ENCODE data around the gene SMIM41. TPM values are rescaled to one million over a fixed set of nuclear protein-coding genes. Genes with fewer than 3 reads are reported as not detected.

The SMIM41 gene
- total RNA-seq, 2 experiments from 2014 or later = not detected

- ATAC-seq (ENCODE audit: low read depth) (no peak), DNase-seq (no peak)
- POLR2A ChIA-PET = no interaction called here
- Mint-ChIP-seq H3K27me3 (peaks cover 30% of the 10 kb centered on the region), H3K4me1 (no peaks in the 10 kb centered on the region), H3K4me3 (no peak overlapping the region), H3K9me3 (no peaks in the 10 kb centered on the region), H3K27ac (no peak overlapping the region), H3K36me3 (no peaks in the 10 kb centered on the region)
Measured at GRCh38 chr12:52132754-52133161, 53.3 kb downstream of the SMIM41 start.

GRCh38 chr12:52137746-52138145, 58.2 kb downstream of the SMIM41 start:
- ATAC-seq (ENCODE audit: low read depth) (no peak), DNase-seq (peak; percentile 4)
- H3K4me3 Mint-ChIP-seq = no peak overlapping the region
- no peaks in the 10 kb centered on the region for H3K4me1 Mint-ChIP-seq
- peaks cover 23% of the 10 kb centered on the region for H3K27me3 Mint-ChIP-seq
- no peak overlapping the region for H3K27ac Mint-ChIP-seq
- POLR2A ChIA-PET = no interaction called here
- H3K9me3 Mint-ChIP-seq = no peaks in the 10 kb centered on the region
- no peaks in the 10 kb centered on the region for H3K36me3 Mint-ChIP-seq

DNA sequence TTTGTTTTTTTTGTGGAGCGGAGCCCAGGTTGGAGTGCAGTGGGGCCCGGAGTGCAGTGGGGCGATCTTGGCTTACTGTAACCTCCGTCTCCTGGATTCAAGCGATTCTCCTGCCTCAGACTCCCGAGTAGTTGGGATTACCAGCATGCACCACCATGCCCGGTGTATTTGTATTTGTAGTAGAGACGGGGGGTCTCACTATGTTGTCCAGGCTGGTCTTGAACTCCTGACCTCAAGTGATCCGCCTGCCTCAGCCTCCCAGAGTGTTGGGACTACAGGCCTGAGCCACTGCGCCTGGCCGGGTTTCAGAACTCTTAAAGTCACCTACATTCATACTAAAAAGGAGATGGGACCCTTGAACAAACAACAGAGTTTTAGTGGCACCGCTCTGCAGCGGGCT, 59.6 kb downstream of the SMIM41 start:
- ATAC-seq (ENCODE audit: low read depth) (no peak), DNase-seq (no peak)
- POLR2A ChIA-PET = no interaction called here
- no peaks in the 10 kb centered on the region for H3K9me3 Mint-ChIP-seq
- no peaks in the 10 kb centered on the region for H3K36me3 Mint-ChIP-seq
- no peak overlapping the region for H3K4me3 Mint-ChIP-seq
- H3K27me3 Mint-ChIP-seq = peaks cover 18% of the 10 kb centered on the region
- H3K27ac Mint-ChIP-seq = no peak overlapping the region
- H3K4me1 Mint-ChIP-seq = no peaks in the 10 kb centered on the region

GRCh38 chr12:52139579-52140062, 60.1 kb downstream of the SMIM41 start:
- H3K27me3 Mint-ChIP-seq = peaks cover 18% of the 10 kb centered on the region
- peak; percentile 74 for ATAC-seq (ENCODE audit: low read depth)
- H3K27ac Mint-ChIP-seq = no peak overlapping the region
- no peaks in the 10 kb centered on the region for H3K9me3 Mint-ChIP-seq
- H3K4me1 Mint-ChIP-seq = no peaks in the 10 kb centered on the region
- H3K4me3 Mint-ChIP-seq = no peak overlapping the region
- no peak for DNase-seq
- H3K36me3 Mint-ChIP-seq = no peaks in the 10 kb centered on the region
- POLR2A ChIA-PET = no interaction called here

GRCh38 chr12:52141306-52141705, 61.8 kb downstream of the SMIM41 start:
- Mint-ChIP-seq H3K27me3 (peaks cover 18% of the 10 kb centered on the region), H3K4me1 (no peaks in the 10 kb centered on the region), H3K36me3 (no peaks in the 10 kb centered on the region), H3K27ac (no peak overlapping the region), H3K9me3 (no peaks in the 10 kb centered on the region), H3K4me3 (no peak overlapping the region)
- POLR2A ChIA-PET = no interaction called here
- DNase-seq (no peak), ATAC-seq (ENCODE audit: low read depth) (no peak)

DNA sequence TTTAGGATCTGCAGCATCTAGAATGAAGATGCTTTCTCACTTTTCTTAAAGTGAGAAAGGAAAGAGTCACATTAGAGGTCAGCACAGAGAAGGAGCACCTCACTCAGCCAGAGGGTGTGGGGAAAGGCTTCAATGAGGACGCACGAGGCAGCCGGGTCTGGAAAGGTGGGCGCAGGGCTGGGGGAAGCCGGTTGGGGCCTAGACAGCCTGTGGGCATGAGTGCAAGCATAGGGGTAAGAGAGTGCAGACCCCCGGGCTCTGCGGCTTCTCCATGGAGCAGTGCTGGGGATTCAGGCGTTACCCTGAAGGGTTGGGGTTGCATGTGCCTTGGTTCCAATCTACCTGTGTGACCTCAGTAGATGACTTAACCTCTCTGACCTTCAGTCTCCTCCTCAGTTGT, 62.4 kb downstream of the SMIM41 start:
- Mint-ChIP-seq H3K4me1 (no peaks in the 10 kb centered on the region), H3K4me3 (no peak overlapping the region), H3K9me3 (no peaks in the 10 kb centered on the region), H3K27me3 (peaks cover 12% of the 10 kb centered on the region), H3K36me3 (no peaks in the 10 kb centered on the region), H3K27ac (no peak overlapping the region)
- no peak for DNase-seq
- no peak for ATAC-seq (ENCODE audit: low read depth)
- POLR2A ChIA-PET = no interaction called here

- Mint-ChIP-seq H3K4me3 (no peak overlapping the region), H3K9me3 (no peaks in the 10 kb centered on the region), H3K27me3 (peaks cover 9% of the 10 kb centered on the region), H3K27ac (no peak overlapping the region), H3K4me1 (no peaks in the 10 kb centered on the region), H3K36me3 (no peaks in the 10 kb centered on the region)
- ATAC-seq (ENCODE audit: low read depth) = no peak
- POLR2A ChIA-PET = no interaction called here
- DNase-seq = no peak
Measured at GRCh38 chr12:52142431-52142830, 62.9 kb downstream of the SMIM41 start.

DNA sequence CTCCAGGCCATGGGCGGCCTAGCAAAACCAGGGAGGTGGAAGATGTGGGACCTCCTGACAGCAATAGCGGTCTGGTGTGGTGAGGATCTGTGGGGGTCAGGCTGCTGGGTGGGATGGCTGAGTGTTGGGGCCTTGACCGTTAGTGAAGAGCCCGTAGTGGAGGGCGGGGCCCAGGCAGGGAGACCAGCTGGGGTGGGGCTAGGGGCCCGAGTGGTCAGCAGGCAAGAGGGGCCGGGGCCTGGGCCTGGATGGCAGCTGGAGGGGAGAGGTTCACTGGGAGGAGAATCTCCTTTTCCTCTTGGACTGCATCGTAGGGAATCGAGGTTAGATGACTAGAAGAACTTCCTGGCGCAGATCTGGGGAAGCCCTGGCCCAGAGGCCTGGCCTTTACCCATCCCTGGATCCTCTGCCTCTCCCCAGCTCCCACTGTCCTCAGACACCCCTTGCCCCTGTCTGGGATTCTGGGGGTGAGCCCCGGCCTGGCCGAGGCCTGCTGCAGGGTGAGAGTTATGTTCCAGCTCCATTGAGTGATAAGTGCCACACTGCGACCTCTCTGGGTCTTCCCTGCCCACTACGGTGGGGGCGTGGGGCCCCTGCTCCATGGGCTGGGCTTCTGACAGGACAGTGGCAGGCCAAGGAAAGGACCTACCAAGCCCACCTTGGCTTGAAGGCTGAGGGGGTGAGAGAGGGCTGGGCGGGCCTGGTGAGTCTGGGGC, 65.2 kb downstream of the SMIM41 start:
- H3K4me3 Mint-ChIP-seq = no peak overlapping the region
- H3K27ac Mint-ChIP-seq = no peak overlapping the region
- no peak for DNase-seq
- POLR2A ChIA-PET = no interaction called here
- no peak for ATAC-seq (ENCODE audit: low read depth)
- no peaks in the 10 kb centered on the region for H3K4me1 Mint-ChIP-seq
- H3K36me3 Mint-ChIP-seq = no peaks in the 10 kb centered on the region
- peaks cover 3% of the 10 kb centered on the region for H3K27me3 Mint-ChIP-seq
- H3K9me3 Mint-ChIP-seq = no peaks in the 10 kb centered on the region

DNA sequence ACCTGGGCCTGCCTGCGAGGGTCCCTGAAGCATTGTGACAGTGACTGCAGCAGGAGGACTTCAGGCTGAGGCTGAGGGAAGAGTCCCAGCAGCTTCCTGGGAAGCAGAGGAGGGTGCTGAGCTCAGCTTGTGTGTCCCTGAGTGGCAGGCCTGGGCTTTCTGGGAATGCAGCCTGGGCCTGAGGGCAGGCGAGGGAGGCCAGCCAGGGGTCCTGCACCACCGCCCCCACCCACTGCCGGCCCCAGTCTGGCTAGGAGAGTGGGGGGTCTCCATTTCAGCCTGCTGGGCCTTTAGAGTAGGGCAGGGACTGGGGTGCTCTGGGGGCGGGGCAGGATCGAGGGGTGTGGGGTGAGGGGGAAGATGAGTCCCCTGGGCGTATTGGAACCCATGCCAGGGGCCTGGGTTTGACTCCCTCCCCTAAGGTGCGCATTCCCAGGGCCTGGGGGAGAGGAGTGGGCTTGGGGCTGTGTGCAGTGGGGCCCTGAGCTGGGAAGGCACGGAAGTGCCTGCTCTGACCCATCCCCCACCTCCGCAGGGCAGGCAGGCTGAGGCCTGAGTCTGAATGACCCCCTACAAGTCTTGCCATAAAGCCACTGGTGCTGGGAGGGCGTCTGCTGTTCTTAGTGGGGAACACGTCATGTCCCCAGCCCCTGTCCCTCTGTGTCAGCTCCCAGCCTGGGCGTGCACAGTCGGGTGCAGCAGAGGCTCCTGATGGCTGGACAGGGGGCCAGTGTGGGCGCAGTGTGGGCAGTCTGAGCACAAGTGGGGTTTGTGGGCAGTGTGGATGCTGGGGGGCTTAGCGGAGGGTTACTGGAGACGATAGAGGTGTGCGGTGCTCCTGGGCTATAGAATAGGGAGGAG, 66.0 kb downstream of the SMIM41 start:
- Mint-ChIP-seq H3K36me3 (no peaks in the 10 kb centered on the region), H3K9me3 (no peaks in the 10 kb centered on the region), H3K27me3 (peaks cover 3% of the 10 kb centered on the region), H3K4me3 (no peak overlapping the region), H3K4me1 (no peaks in the 10 kb centered on the region), H3K27ac (no peak overlapping the region)
- DNase-seq (no peak), ATAC-seq (ENCODE audit: low read depth) (no peak)
- POLR2A ChIA-PET = no interaction called here

DNA sequence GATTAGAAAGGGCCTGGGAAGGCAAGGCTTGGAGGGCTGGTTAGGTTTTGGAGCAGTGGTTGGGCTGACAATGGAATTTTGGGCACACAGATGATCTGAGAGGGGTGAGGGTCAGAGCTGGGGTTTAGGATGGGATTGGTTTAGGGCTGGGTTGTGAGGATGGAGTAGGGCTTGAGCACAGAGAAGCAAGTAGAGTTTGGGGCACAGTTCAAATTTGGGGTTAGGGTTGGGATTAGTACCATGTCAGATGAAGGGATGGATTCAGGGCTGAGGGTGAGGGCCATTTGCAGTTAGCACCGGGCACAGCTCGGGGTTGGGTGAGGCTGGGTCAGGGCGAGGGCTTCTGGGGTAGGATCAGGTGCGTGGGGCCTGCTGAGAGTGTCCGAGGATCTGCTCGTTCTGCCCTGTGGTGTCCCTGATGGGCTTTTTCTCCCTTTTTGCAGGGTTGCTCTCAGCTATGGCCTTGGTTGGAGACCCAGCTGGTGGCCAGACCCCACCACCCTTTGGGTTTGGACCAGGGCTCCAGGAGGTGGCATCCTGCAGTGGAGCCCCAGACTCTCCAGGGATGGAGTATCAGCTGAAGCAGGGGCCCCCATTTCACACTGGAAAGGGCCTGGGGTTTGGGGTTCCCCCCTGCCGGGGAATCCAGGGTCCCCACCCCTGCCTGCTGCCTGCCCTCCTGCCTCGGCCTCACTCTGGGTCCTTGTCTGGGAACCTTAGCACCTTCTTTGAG, 66.8 kb downstream of the SMIM41 start:
- Mint-ChIP-seq H3K4me1 (peaks cover under 1% of the 10 kb centered on the region), H3K9me3 (no peaks in the 10 kb centered on the region), H3K27me3 (peaks cover 3% of the 10 kb centered on the region), H3K27ac (peak overlapping the region; percentile 11), H3K4me3 (no peak overlapping the region), H3K36me3 (no peaks in the 10 kb centered on the region)
- DNase-seq = no peak
- no peak for ATAC-seq (ENCODE audit: low read depth)
- POLR2A ChIA-PET = no interaction called here

DNA sequence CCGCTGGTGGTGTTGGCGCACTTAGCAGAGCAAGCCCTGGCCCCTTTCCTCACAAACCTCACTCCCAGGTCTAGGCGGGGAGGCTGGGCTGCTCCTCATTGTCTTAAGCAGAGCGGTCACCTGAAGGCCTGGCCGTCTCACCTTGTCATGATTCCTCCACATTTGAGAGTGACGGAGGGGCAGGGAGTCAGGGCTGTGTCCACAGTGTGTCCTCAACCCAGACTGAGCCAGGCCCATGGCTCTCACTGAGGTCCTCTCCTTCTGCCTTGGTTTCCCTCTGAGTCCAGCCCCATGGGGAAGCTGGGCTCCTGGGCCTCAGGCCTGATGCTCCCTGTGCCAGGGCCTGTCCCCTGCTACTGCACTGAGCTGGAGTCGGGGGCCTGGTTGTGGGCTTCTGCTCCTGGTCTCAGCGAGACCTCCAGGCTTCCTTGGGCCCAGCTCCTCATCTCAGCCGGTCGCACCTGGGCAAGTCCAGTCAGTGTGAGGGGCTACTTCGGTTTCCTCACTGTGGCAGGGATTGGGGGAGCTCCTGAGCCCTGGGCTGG, 67.4 kb downstream of the SMIM41 start:
- Mint-ChIP-seq H3K36me3 (no peaks in the 10 kb centered on the region), H3K27me3 (peaks cover 4% of the 10 kb centered on the region), H3K4me3 (no peak overlapping the region), H3K4me1 (peaks cover 7% of the 10 kb centered on the region), H3K27ac (no peak overlapping the region), H3K9me3 (no peaks in the 10 kb centered on the region)
- DNase-seq = no peak
- POLR2A ChIA-PET = no interaction called here
- no peak for ATAC-seq (ENCODE audit: low read depth)

DNA sequence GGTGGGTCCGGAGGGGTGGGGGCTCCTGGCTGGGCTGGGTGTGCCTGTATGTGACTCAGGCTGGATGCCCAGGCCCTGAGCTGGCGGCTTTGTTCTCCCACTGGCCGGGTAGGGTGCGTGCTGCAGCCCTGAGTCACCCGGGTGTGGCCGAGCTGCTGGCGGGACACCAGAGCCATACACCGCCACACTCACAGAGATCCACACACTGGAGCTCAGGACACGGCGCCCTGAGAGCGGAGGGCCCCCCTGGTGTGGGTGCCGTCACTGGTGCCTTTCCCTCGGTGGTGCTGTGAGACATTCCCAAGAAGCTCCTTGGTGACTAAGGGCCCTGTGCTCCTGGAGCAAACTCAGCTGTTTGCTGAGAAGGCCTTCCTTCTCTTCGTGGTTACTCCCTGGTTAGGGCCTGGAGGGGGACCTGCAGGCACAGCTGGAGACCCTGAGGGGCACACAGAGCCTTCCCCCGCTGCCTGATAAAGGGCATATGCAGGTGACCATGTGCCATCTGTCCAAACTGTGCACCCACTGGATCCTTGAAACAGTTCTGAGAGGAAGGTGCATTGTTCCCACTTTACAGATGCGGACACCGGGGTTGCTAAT, 68.0 kb downstream of the SMIM41 start:
- peaks cover 5% of the 10 kb centered on the region for H3K27me3 Mint-ChIP-seq
- DNase-seq (no peak), ATAC-seq (ENCODE audit: low read depth) (no peak)
- no peak overlapping the region for H3K4me3 Mint-ChIP-seq
- H3K4me1 Mint-ChIP-seq = peaks cover 8% of the 10 kb centered on the region
- no peaks in the 10 kb centered on the region for H3K36me3 Mint-ChIP-seq
- no peaks in the 10 kb centered on the region for H3K9me3 Mint-ChIP-seq
- H3K27ac Mint-ChIP-seq = no peak overlapping the region
- POLR2A ChIA-PET = no interaction called here

DNA sequence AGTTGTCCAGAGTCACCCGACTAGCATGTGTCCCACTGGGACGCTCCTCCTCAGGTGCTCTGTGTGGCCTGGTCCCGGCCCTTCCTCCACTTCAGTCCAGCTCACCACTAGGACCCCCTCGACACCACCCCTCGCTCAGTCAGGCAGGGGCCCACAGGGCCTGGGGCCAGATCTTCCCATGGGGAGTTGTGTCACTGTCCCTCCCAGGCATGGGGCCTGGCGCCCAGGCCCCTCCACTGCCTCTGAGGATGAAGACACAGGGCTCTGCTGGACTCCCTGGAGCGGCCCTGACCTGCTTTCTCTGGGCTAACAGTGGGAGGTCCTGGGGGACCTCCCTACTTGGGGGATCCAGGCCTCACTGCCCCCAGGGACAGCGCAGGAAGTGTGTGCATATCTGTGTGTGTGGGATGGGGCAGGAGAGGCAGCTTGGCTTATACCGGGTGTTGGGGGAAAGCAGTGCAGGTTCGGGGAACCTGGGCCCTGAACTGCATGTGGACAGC, 68.5 kb downstream of the SMIM41 start:
- H3K27ac Mint-ChIP-seq = no peak overlapping the region
- peaks cover 8% of the 10 kb centered on the region for H3K4me1 Mint-ChIP-seq
- H3K27me3 Mint-ChIP-seq = peaks cover 5% of the 10 kb centered on the region
- H3K9me3 Mint-ChIP-seq = no peaks in the 10 kb centered on the region
- no peak overlapping the region for H3K4me3 Mint-ChIP-seq
- DNase-seq (no peak), ATAC-seq (ENCODE audit: low read depth) (no peak)
- POLR2A ChIA-PET = no interaction called here
- H3K36me3 Mint-ChIP-seq = no peaks in the 10 kb centered on the region
